HL-60 (cell line): ENCODE data around the gene ARPP21.

ENCODE experiments used
- DNase-seq, 2 experiments: peaks; one replicate each; pipeline ENCODE4 v3.0.0-alpha.2; 2010 to 2020; ENCODE audit warnings: low read depth in 1 of 2, low spot score in 1 of 2
- H3K27ac ChIP-seq: fragments of 250-450 bp; sonication (Bioruptor Pico); replicated peaks from 2 replicates; pipeline ENCODE4 v1.5.1; 2020; ENCODE audit warnings: mild to moderate bottlenecking, moderate library complexity
- H3K27me3 ChIP-seq: fragments of 250-450 bp; sonication (Bioruptor Pico); 2 replicates; pipeline ENCODE4 v1.5.1; 2021; ENCODE audit warnings: mild to moderate bottlenecking, moderate library complexity; ENCODE audit not compliant: insufficient read depth, poor library complexity, severe bottlenecking
- H3K4me3 ChIP-seq: replicated peaks from 2 replicates; pipeline ENCODE4 v1.5.1; 2011; ENCODE audit warnings: mild to moderate bottlenecking, control low read depth, low read length; ENCODE audit not compliant: insufficient read depth
- CTCF ChIP-seq: IDR thresholded peaks from one replicate; pipeline ENCODE4 v1.5.1; 2011; ENCODE audit warnings: low read length, control low read depth, inconsistent platforms; ENCODE audit not compliant: insufficient read depth
- GABPA ChIP-seq: IDR thresholded peaks from 2 replicates; pipeline ENCODE4 v1.6.1; 2012; ENCODE audit warnings: low read depth
- POLR2AphosphoS5 ChIP-seq: IDR thresholded peaks from 2 replicates; pipeline ENCODE4 v1.6.1; 2012; ENCODE audit warnings: low read depth
- REST ChIP-seq: IDR thresholded peaks from 2 replicates; pipeline ENCODE4 v1.6.1; 2012; ENCODE audit warnings: low read depth; ENCODE audit not compliant: insufficient replicate concordance
- SPI1 ChIP-seq: IDR thresholded peaks from 2 replicates; pipeline ENCODE4 v1.6.1; 2012; ENCODE audit warnings: low read depth, mild to moderate bottlenecking, borderline replicate concordance

The ARPP21 gene

GRCh38 chr3:35707904-35708303 lies 68.6 kb downstream of the ARPP21 start:
- Histone ChIP-seq H3K27ac (no peak overlapping the region), H3K27me3 (no peaks in the 10 kb centered on the region), H3K4me3 (no peak overlapping the region)
- TF ChIP-seq SPI1 (no peak), CTCF (no peak), GABPA (no peak), REST (no peak), POLR2AphosphoS5 (no peak)
- no peak for DNase-seq

GRCh38 chr3:35708394-35709271 lies 69.3 kb downstream of the ARPP21 start:
- Histone ChIP-seq H3K27me3 (no peaks in the 10 kb centered on the region), H3K27ac (no peak overlapping the region), H3K4me3 (no peak overlapping the region)
- DNase-seq = no peak
- TF ChIP-seq SPI1 = peak; percentile 78
- no peak for TF ChIP-seq REST

- no peak overlapping the region for H3K27ac ChIP-seq
- no peaks in the 10 kb centered on the region for H3K27me3 ChIP-seq
- TF ChIP-seq SPI1 = no peak
- TF ChIP-seq GABPA = no peak
- no peak for TF ChIP-seq POLR2AphosphoS5
- no peak for TF ChIP-seq CTCF
- no peak for DNase-seq
- no peak overlapping the region for H3K4me3 ChIP-seq
Measured at GRCh38 chr3:35709691-35710090, 70.4 kb downstream of the ARPP21 start.

- Histone ChIP-seq H3K27me3 (no peaks in the 10 kb centered on the region), H3K27ac (no peak overlapping the region), H3K4me3 (no peak overlapping the region)
- no peak for DNase-seq
- TF ChIP-seq SPI1 (no peak), GABPA (no peak), REST (no peak), CTCF (no peak), POLR2AphosphoS5 (no peak)
Measured at GRCh38 chr3:35710554-35710953, 71.2 kb downstream of the ARPP21 start.
